PFSK-1 (cell line): ENCODE measurements around the gene INPP5J.

Source experiments
- FOXP2 ChIP-seq: optimal IDR thresholded peaks from 2 replicates; pipeline ENCODE3; 2011; ENCODE audit warnings: borderline replicate concordance, control low read depth, inconsistent platforms; ENCODE audit not compliant: insufficient read depth; ENCODE audit errors: extremely low read length, extremely low read depth
- POLR2AphosphoS5 ChIP-seq: IDR thresholded peaks from 2 replicates; pipeline ENCODE4 v1.6.1; 2012; ENCODE audit warnings: low read depth, mild to moderate bottlenecking, control low read depth, low read length, moderate library complexity
- SIN3A ChIP-seq: IDR thresholded peaks from 2 replicates; pipeline ENCODE4 v1.6.1; 2012; ENCODE audit warnings: mild to moderate bottlenecking, low read length, moderate library complexity, borderline replicate concordance; ENCODE audit not compliant: insufficient read depth
- TAF1 ChIP-seq: IDR thresholded peaks from 2 replicates; pipeline ENCODE4 v1.6.1; 2012; ENCODE audit warnings: low read length, control low read depth, borderline replicate concordance; ENCODE audit not compliant: insufficient read depth
- TF ChIP-seq, protein P1 (sequence below), 2 experiments: IDR thresholded peaks; 2 replicates each; pipeline versions ENCODE4 v1.6.1 to v1.8.0; 2011 to 2012; ENCODE audit warnings: low read depth in 2 of 2, low read length in 2 of 2, control low read depth in 1 of 2, inconsistent platforms in 1 of 2, mild to moderate bottlenecking in 1 of 2, moderate library complexity in 1 of 2; ENCODE audit not compliant: insufficient read depth in 1 of 2

INPP5J gene

DNA sequence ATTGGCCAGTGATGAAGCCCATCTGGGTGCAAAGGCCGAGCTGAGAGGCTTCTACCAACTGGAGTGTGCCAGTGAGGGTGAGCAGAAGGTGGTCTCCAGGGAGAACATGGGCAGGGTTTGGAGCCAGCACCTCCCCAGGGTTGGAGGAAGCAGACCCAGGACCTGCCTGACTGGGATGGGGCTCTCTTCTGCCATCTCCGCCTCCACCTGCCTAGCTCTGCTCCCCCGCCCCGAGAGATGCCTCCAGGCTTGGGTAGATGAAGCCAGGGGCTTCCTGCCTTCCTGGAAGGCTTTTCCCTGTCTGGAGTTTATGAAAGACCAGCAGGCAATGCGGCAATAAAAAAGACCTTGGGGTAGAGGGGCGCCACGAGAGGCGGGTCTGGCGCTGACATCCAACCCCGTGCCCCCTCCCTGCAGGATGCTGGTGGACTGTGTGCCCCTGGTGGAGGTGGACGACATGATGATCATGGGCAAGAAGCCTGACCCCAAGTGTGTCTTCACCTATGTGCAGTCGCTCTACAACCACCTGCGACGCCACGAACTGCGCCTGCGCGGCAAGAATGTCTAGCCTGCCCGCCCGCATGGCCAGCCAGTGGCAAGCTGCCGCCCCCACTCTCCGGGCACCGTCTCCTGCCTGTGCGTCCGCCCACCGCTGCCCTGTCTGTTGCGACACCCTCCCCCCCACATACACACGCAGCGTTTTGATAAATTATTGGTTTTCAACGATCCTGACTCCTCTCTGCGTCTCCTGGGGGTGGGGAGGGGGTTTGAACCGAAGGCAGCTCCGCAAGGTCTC is 18.7 kb upstream of the INPP5J start:
- TF ChIP-seq FOXP2 (no peak), POLR2AphosphoS5 (no peak), SIN3A (no peak), TAF1 (no peak)
- TF ChIP-seq, protein P1, sequence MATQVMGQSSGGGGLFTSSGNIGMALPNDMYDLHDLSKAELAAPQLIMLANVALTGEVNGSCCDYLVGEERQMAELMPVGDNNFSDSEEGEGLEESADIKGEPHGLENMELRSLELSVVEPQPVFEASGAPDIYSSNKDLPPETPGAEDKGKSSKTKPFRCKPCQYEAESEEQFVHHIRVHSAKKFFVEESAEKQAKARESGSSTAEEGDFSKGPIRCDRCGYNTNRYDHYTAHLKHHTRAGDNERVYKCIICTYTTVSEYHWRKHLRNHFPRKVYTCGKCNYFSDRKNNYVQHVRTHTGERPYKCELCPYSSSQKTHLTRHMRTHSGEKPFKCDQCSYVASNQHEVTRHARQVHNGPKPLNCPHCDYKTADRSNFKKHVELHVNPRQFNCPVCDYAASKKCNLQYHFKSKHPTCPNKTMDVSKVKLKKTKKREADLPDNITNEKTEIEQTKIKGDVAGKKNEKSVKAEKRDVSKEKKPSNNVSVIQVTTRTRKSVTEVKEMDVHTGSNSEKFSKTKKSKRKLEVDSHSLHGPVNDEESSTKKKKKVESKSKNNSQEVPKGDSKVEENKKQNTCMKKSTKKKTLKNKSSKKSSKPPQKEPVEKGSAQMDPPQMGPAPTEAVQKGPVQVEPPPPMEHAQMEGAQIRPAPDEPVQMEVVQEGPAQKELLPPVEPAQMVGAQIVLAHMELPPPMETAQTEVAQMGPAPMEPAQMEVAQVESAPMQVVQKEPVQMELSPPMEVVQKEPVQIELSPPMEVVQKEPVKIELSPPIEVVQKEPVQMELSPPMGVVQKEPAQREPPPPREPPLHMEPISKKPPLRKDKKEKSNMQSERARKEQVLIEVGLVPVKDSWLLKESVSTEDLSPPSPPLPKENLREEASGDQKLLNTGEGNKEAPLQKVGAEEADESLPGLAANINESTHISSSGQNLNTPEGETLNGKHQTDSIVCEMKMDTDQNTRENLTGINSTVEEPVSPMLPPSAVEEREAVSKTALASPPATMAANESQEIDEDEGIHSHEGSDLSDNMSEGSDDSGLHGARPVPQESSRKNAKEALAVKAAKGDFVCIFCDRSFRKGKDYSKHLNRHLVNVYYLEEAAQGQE (IDR thresholded peaks at IDR 0.05; ENCODE audit: insufficient read depth in 1 of 2, low read depth in 2 of 2, low read length in 2 of 2) = no peak

DNA sequence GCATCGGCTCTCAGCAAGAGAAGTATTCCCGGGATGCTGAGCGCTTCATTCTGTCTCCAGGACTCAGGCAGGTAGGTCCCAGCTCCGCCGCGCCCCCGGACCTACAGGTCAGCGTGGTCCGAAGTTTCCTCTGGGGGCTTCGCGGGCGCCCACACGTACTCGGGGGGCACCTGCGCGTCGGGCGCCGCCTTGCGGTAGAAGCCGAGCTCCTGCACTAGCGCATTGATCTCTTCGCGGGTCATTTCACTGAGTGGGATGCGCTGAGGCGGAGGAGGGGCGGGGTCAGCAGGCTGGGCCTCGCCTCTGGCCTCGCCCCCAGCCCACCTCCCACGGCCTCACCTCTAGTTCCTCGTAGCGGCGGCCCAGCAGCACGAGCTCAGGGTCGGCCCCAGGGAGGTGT is 17.9 kb upstream of the INPP5J start:
- TF ChIP-seq, protein P1 (IDR thresholded peaks at IDR 0.05; ENCODE audit: insufficient read depth in 1 of 2, low read depth in 2 of 2, low read length in 2 of 2) = no peak
- TF ChIP-seq TAF1 (no peak), POLR2AphosphoS5 (no peak), SIN3A (no peak), FOXP2 (no peak)

DNA sequence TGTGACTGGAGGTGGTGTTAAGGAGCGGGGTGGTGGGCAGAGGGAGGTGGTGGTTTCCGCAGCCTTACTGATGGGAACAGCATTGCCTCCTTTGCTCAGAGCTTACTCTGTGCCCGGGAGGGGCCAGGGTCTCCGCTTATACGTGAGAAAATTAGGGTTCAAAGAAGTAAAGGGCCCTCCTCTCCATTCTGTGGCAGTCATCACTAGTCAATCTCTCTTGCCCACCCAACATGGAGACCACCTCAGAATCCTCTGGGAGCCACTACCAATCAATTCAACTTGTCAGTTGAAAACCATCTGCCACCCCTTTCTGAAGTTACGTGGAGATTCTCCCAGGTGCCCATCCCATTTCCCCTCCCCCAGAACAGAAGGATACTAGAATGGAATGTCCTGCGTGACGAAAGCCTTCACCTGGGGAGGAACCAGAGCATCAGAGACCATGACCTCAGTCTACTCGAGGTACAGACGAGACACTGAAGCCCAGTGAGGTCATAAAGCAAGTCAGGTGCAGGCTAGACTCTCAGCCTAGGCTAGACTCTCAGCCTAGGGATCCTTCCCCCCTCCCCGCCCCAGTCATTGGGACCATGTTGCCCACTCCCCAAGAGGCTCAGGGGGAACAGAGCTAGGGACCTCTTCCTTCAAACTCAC is 17.4 kb upstream of the INPP5J start:
- no peak for TF ChIP-seq POLR2AphosphoS5
- TF ChIP-seq TAF1 = no peak
- no peak for TF ChIP-seq SIN3A
- TF ChIP-seq, protein P1 (IDR thresholded peaks at IDR 0.05; ENCODE audit: insufficient read depth in 1 of 2, low read depth in 2 of 2, low read length in 2 of 2) = no peak
- no peak for TF ChIP-seq FOXP2

DNA sequence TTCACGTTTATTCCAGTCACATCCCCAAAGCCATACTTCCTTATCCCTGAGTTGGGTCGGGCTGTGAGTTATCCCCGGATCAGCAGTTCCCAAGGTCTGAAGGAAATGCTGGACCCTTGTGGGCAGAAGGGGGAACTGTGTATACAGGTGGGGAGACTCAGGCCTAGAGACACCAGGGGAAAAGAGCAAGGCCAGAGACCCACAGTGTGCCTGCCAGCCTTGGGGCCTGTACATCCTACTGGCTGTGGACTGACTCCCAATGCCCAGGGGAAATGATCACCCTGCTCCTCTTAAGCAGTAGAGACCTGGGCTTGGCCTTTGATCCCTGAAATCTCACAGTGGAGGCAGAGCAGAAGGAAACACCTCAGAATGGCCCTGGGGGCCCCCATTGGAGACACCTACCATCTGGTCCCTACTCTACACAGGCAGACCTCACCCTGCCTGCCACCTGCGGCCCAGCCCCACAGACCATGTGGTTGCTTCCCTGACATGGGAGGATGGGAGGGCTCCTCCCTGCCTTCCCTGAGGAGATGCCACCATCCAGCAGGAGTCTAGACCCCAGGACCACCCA is 16.7 kb upstream of the INPP5J start:
- TF ChIP-seq, protein P1 (IDR thresholded peaks at IDR 0.05; ENCODE audit: insufficient read depth in 1 of 2, low read depth in 2 of 2, low read length in 2 of 2) = no peak
- TF ChIP-seq POLR2AphosphoS5 (no peak), FOXP2 (no peak), TAF1 (no peak), SIN3A (no peak)
